ENCODE results near the gene VAMP2.

The VAMP2 gene

GRCh38 chr17:8153525-8153956, 9.2 kb downstream of the VAMP2 start:
- peak overlapping the region; percentile 34 for H3K4me3 ChIP-seq (ENCODE audit: low read depth, low read length)
- peak; percentile 94 for DNase-seq (ENCODE audit: low read depth, low spot score)
- POLR2A ChIA-PET: interaction anchor here (0.7 to 2.2 kb wide), 3 partner anchors 14 to 20 kb away, joined by 4 to 10 read pairs (median 4); no protein-coding TSS in a partner anchor
- no peak for TF ChIP-seq CTCF (IDR thresholded peaks at IDR 0.05; ENCODE audit: insufficient read depth, low read length, missing control alignments)
- CTCF ChIA-PET: interaction anchor here (1.2 to 4.3 kb wide), 3 partner anchors 15 to 35 kb away, joined by 3 to 29 read pairs (median 14); partner anchors contain the start of gene ALOXE3

- TF ChIP-seq CTCF (IDR thresholded peaks at IDR 0.05; ENCODE audit: insufficient read depth, low read length, missing control alignments): no peak
- POLR2A ChIA-PET: interaction anchor here (0.7 to 2.2 kb wide), 2 partner anchors 14 to 20 kb away, joined by 4 to 10 read pairs; no protein-coding TSS in a partner anchor
- CTCF ChIA-PET: interaction anchor here (3.4 to 4.3 kb wide), 2 partner anchors 15 to 34 kb away, joined by 14 to 29 read pairs; partner anchors contain the start of gene ALOXE3
- H3K4me3 ChIP-seq (ENCODE audit: low read depth, low read length): no peak overlapping the region
- DNase-seq (ENCODE audit: low read depth, low spot score): no peak
Observed at GRCh38 chr17:8153031-8153451, 9.7 kb downstream of the VAMP2 start.

GRCh38 chr17:8152112-8152775, 10.5 kb downstream of the VAMP2 start, which contains the start of gene PER1:
Gene PER1, minus strand, starts transcription at chr17:8152404. Its CDS starts 1,698 bp downstream, at chr17:8150706.
- peak; percentile 80 for DNase-seq (ENCODE audit: low read depth, low spot score)

DNA sequence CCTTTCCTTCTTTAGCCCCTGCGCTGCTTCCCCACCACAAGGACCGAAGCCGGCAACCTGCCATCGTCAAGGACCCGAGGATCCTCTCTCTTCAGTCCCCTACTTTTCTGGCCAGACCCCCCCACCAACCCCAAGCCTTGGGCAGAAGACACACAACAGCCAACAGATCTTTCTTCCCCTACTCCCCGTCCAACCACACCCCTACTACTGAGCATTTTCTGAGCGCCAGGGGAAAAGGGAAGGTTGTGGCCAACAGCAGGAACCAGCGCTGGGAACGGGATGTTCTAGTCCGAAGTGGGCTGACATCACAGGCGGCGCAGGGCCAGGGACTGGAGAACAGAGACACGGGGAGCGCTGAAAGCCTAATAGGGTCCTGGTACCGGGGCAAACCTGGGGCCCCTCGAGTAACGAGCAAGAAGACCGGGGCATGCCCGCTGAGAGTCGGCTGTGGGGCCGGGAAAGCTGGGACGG, 11.1 kb downstream of the VAMP2 start:
- ChIA-PET CTCF (interaction anchor here (0.7 to 3.9 kb wide), 5 partner anchors 8 to 33 kb away, joined by 3 to 38 read pairs (median 6); partner anchors contain the start of gene ALOXE3), POLR2A (interaction anchor here (0.5 to 1.7 kb wide), 9 partner anchors 8 to 34 kb away, joined by 3 to 9 read pairs (median 4); no protein-coding TSS in a partner anchor)
- peak overlapping the region; percentile 95 for H3K4me3 ChIP-seq (ENCODE audit: low read depth, low read length)
- no peak for TF ChIP-seq CTCF (IDR thresholded peaks at IDR 0.05; ENCODE audit: insufficient read depth, low read length, missing control alignments)
- DNase-seq (ENCODE audit: low read depth, low spot score): no peak

More at GRCh38 chr17:8152112-8152775, 10.5 kb downstream of the VAMP2 start, which contains the start of gene PER1:
- ChIA-PET POLR2A (interaction anchor here (0.9 to 1.0 kb wide), 5 partner anchors 13 to 32 kb away, joined by 3 to 8 read pairs (median 4); no protein-coding TSS in a partner anchor), CTCF (interaction anchor here (2.3 to 3.9 kb wide), 3 partner anchors 8 to 33 kb away, joined by 6 to 38 read pairs (median 14); partner anchors contain the start of gene ALOXE3)
- no peak for TF ChIP-seq CTCF (IDR thresholded peaks at IDR 0.05; ENCODE audit: insufficient read depth, low read length, missing control alignments)
- peak within 1 kb of the TSS; percentile 95 for H3K4me3 ChIP-seq (ENCODE audit: low read depth, low read length)

DNA sequence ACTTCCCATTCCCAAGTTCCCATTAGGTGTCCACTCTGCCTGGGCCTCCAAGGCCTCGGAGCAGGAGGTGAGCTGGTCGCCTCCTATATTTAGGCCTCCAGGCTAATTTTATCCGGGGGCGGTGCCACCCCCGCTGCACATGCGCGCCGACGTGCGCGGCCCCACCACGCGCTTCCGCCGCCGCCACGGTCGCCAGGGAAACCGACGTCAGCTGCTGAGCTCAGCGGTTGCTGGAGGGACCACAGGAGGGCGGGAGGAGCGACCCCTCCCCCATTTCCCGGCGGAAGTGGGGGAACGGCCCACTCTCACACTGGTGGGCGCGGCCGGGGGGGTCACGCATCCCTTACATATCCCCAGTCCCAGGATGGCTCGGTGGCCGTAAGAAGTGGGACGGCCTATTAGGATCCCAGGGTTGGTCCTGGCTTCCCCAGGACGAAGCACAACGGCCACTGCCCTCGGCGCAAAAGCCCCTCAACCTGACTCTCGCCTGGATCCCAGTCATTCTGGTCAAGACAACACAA, 11.6 kb downstream of the VAMP2 start:
- CTCF ChIA-PET: interaction anchor here (0.7 to 3.9 kb wide), 5 partner anchors 9 to 72 kb away, joined by 3 to 38 read pairs (median 5); no protein-coding TSS in a partner anchor

More for the DNA sequence above, 11.6 kb downstream of the VAMP2 start:
- POLR2A ChIA-PET: interaction anchor here (0.5 to 1.7 kb wide), 6 partner anchors 9 to 225 kb away, joined by 3 to 9 read pairs (median 4); partner anchors contain the start of gene KRABD2
- peak overlapping the region; percentile 95 for H3K4me3 ChIP-seq (ENCODE audit: low read depth, low read length)
- TF ChIP-seq CTCF (IDR thresholded peaks at IDR 0.05; ENCODE audit: insufficient read depth, low read length, missing control alignments): peak; percentile 0
- DNase-seq (ENCODE audit: low read depth, low spot score): peak; percentile 51

All from AG04449 (cell line).